HG02678 (cell line): Measurements from ENCODE around the gene VPS11.
A peak's percentile ranks its signal among the peaks of the same experiment; 100 is the strongest.
"Not testable (repeated sequence)": the region's sequence is repeated elsewhere in the genome, so short reads cannot be mapped to it uniquely, and the experiment has no call there.

ENCODE experiments used
- ATAC-seq: cut with Tn5 transposase; IDR thresholded peaks from one replicate; pipeline ENCODE4 v1.9.1; 2021; ENCODE audit warnings: mild to moderate bottlenecking, moderate library complexity; ENCODE audit not compliant: unreplicated experiment

VPS11 gene

DNA sequence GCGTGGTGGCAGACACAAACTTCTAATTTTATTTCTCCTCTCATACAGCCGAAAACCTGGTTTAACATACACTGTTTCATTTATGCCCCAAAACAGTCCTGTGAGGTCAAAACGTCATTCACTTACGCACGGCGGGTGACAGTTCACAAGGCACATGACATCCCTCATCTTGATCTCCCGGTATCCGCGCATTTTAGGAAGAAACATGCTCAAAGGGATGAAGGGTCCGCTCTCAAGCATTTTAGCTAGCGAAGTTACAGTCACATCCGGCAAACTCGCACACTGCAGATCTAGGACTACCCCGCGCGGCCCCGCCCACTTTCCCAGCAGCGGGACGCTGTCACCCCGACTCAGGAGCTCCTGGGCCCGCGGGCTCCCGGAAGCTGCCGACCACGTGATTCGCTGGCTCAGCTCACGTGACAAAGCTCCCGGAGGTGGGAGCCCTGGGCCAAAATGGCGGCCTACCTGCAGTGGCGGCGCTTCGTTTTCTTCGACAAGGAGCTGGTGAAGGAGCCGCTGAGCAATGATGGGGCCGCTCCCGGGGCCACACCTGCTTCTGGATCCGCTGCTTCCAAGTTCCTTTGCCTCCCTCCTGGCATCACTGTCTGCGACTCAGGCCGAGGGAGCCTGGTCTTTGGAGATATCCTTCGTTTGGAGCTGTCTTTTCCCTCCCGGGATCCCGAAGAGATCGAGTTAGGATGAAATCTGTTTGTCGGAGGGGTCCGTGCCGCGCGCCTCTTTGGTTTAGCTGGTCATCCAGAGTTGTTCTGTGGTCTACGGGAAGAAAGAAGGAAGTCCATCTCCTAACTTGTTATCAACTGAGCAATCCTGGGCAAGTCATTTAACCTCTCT, at the start of gene VPS11:
VPS11 (plus strand) TSS at position 448 of the 852 bp plus-strand sequence; CDS start at position 454, 6 bp downstream.
- peak; percentile 96 for ATAC-seq

DNA sequence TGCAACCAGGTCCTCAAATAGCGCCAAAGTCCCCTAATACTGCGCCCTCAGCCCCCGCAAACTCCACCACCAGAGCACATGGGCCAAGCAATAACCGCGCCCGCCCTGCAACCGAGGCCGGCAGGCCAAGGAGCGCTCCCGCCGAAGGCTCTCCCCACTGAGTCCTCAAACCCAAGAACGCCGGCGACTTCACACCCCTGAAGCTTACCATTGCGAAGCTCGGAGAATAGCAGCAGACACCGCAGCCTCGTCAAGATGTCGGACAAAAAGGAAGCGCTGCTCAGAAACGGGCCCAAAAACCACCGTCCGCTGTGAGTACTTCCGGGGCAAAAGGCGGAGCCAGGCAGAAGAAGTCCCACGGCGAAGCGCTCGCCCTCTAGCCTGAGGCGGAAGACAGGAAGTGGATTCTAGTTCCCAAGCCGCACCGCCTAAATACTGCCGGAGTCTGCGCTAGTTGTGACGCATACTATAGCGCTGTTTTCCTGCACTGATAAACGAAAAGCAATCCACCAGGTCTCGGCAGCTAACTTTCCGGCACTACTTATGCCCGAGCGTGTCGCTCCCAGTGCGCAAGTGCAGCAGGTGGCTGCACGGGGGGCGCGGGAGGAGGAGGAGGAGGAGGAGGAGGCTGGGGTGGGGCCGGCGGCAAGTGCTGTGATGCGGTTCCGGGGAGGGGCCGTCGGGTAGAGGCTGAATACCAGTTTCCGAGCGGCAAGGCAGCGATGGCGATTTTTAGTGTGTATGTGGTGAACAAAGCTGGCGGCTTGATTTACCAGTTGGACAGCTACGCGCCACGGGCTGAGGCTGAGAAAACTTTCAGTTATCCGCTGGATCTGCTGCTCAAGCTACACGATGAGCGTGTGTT, 49.3 kb upstream of the VPS11 start, which contains the start of the genes RPS25 and TRAPPC4:
RPS25 (minus strand) TSS at position 270 of the 865 bp plus-strand sequence; CDS start at position 211, 59 bp downstream.
TRAPPC4 (plus strand) TSS at position 693 of the 865 bp plus-strand sequence; CDS start at position 723, 30 bp downstream.
- ATAC-seq, result peak; percentile 84

DNA sequence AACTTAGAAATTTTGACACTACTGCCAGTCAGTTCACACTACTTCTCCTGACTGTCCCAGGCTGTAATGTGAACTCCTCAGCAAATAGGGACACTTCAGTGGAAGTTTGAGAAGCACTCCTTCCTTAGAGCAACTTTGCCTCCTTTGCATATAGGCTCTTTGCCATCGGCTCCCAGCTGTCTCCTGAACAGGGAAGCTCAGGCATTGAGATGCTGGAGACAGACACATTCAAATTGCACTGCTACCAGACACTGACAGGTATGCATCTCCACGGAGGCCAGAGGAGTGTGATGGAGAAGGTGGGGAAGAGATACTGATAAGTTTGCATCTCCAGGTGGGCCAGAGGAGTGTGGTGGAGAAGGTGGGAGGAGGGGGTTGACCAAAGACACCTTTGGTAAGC, 47.6 kb upstream of the VPS11 start:
- no peak for ATAC-seq

DNA sequence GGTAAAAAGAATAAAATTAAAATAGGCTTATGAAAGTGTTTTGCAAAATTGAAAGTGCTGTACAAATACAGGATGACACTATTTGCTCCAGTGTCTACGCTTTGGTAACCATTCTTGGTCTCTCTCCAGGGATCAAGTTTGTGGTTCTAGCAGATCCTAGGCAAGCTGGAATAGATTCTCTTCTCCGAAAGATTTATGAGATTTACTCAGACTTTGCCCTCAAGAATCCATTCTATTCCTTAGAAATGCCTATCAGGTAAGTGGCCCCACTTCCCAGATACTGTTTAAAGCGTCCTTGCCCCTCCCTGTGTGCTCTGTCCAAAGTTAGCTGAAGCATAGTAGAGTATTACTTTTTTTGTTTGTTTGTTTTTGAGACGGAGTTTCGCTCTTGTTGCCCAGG, 46.0 kb upstream of the VPS11 start:
- no peak for ATAC-seq

DNA sequence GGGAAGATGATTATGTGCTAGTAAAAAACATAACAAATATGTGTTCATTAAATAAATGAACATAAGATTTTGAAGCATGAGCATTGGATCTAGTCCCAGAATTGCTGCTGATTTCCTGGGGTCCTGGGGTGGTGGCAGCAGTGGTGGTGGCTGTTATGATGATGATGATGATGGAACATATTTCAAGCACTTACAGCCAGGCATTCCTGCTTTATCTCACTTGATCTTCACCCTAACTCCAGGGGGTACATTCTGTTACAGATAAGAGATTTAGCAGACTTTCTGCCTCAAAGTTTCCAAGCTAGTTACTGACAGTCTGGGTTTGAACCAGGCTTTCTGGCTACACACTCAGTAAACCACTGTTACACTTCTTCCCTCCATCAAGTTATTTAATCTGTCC, 43.9 kb upstream of the VPS11 start:
- ATAC-seq, result no peak

DNA sequence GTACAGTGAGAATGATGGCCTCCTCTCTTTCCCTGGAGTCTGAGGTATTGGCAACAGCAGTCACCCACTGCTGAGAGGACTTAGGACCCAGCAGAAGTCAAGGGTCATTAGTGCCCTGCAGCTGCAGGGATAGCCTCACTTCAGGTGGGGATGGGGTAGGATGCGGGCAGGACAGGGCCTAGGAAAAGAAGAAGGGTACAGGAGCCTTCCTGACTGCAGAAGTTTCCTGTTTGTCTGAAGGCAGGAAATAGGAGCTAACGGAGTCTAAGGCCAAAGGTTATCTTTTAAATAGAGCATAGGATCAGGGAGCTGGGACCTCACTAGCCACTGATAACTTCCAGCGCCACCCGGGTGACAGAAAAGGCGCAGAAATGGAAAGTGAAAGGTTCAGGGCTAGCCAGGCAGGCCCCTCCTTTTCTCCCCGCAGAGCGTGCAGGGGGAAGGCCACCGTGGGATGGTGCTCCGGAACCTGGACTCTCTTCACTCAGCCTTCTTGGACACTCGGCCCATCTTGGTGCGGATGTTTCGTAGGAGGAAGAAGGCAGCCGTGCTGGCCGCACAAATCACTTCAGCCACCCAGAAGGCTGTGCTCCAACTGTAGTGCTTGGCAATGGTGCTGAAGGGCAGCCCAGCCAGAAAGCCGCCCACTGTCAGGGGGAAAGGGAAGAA, 43.1 kb upstream of the VPS11 start:
- ATAC-seq, result no peak

DNA sequence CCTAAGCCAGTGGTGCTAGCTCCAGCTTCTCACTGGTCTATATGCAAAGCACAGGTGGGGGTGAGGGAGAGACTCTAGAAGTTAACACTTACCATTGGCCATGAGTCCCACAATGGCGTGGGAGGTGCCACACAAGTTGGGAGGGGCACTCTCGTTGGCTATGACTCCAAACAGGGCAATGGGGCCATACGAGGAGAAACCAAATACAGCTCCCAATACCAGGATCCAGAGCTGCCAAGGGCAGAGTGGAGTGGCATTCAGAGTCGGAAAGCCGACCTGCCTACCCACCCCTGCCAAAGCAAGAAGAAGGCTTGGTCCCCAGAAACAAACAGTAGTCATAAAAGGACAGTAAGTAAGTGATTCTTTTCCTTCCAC, 42.5 kb upstream of the VPS11 start:
- ATAC-seq, result no peak

DNA sequence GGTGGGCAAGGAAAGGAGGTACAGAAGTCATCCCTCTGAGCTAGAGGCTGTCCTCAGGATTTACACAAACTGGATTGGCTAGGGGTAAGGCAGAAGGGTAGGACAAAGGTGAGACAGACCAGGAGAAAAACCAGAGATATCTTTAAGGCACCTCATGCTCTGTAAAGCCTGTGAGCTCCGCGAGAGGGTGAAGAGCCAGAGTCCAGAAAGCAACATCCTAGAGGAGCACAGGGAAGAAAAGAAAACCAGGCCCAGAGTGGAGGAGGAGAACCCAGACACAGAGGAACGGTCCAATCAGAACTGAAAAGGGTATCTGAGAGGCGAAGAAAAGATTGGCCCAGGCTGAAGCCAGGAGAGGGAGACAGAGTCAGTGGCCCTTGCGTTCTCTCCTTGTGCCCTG, 42.1 kb upstream of the VPS11 start:
- ATAC-seq, result no peak

DNA sequence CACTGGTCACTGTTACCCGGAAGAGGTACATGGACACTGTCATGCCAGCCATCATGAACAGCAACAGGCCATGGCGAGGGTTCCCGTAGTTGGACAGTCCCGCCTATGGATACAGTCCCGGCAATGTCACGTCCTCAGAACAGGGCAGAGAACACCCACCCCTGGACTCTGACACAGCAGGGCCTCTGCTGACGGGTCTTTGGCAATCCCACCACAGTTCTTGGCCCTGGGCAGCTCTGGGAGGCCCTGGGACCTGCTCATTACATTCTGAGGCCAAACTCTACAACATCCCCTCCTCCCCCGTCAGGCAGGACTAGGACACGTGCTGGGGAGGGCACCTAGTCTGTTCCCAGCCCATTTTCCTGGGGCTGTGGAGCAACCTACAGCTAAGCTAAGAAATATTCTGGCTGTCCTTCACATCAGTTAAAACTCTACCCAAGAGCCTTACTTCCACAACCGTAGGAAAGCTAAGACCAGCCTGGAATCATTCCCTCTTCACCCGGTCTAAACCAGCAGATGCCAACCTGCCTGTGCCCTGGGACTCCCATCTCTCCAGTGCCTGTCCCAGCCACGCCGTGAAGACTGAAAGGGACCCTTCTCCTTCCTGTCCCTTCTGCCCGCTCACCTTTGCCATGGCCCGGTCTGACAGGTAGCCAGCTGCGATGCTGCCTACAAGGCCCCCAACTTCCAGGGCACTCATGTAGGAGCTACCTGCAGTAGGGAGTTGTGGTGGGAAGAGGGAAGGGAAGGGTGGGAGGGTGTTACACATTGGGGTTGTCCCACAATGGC, 41.4 kb upstream of the VPS11 start:
- ATAC-seq, result no peak

DNA sequence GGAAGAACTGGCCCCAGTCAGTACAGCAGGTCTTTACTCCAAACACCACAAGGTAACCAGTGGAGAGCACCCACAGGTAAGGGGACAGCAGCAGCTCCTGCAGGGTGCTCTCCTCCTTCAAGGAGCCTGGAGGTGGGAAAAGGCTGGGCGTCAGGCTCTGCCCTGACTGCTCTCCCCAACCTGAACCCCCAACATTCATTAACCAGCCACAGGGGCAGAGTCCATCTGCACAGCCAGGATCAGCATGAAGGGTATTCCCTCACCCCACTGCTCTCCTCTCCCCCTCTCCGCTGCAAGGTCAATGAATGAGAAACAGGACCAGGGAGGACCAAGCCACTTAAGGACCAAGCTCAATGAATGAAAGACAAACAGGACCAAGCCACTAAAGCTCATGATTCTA, 40.6 kb upstream of the VPS11 start:
- ATAC-seq, result no peak

DNA sequence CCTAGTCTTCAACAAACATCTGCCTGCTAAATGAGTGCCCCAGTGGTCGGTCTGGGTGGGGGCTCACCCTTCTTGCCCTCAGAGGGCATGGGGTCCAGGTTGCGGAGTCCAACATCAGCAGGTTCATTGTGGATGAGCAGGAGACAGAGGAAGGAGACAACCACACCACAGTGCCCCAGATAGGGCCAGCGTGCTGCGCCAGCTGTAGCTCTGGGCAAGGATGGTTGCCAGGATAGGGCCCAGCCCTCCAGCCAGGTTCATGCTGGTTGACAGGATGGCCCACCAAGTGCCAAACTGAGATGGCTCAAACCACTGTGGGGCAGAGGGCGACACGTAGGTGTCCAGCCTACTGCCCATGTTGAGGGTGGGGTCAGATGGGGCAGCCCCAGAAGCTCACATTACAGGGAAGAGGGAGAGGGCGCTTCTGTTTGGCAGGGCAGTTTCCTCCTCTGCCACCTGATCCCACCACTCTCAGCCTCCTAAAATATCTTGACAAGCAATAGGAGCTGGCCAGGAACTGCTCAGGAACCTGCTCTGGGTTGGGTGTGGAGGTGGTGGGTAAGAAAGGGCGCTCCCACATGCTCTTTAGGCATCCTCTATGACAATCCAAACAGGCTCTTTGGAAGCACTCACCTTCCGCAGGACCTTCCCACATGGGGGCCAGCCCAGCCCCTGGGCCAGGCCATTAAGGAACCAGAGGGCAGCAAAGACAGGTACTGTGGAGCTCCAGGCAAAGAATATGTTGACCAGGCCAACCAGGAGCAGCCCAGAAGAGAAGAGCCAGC, 39.9 kb upstream of the VPS11 start:
- ATAC-seq, result no peak

DNA sequence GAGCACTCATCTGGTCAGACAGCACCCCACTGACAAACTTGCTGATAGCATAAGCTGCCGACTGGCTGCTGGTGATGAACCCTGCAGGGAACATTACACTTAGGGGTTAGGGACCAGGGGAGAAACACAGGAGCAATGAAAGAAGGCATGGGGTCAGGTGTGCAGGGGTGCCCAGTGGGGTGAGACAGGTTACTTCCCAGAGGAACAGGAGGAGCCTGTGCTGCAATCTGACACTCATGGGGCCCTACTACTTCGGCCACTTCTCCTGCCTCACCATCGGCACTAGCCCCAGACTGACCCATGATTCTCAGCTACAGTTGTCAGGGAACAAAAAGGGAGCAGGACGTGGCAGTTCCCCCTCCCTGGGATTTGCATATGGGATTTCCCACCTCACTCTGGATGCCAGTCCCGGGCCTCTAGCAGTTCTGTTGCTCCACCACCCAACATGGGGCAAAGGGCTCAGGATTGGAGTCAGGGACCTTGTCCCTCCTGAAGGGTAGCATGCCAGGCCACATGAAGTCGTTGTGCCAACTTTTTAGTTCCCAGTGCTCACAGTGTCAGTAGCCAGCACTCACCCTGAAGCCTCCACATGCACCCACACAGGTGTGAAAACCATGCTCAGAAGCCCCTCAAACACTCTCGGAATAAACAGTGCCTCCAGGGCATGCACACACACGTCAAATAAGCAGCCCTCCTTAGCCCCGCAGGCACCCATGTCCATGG, 39.1 kb upstream of the VPS11 start:
- ATAC-seq, result no peak

DNA sequence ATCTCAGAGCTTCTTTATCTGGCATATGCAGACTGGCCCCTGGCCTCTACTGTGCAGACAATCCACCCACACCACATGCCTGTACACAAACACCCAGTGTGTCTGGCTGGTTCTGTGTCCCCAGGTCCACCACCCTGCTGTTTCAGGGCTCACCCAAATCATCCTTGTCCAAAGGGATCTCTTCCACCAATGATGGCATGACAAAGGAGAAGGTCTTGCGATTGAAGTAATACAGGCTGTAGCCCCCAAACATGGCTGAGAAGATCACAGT, 38.6 kb upstream of the VPS11 start:
- ATAC-seq, result no peak

DNA sequence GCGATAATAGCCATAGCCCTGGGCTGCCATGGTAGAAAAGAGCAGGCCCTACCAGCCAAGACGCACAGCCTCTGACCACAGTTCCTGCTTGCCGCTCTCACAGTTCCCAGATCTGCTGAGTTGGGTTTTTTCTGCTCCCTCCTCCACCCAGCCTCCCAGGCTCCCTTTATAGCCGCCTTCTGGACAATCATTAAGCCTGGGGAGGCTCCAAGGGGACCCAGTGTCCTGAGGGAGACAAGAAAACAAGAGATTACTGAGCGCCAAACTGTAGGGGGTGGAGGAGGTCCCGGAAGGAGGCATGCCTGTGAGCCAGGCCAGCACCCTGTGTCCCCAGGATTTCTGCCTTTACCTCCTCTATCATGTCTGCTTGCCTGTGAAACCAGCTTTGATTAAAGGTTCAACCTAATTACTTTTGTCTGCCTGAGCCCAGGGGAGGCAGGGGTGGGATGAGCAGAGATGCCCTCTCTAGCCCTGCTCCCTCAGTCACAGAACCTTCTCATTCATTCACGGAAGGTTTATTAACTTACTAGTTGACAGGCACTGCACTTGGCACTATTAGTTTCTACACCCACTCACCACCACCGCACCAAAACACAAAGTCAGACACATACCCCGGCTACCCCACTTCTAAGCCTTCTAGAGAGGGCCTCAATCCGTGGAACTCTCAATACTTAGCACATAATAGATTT, 38.1 kb upstream of the VPS11 start:
- peak; percentile 27 for ATAC-seq

DNA sequence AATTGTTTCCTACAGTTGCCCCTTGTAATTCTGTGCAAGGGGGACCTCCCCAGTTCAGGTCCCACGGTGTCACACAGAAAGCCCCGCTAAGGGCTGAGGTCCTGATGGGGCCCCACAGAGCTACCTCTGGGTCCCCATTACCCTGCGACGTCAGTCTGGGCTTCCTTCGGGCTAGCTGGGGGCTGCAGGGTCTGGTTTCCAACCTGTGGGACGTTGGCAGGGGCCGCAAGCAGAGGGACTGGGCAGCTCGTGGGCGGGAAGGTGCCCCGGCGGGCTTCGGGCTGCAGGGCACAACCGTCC, 37.6 kb upstream of the VPS11 start:
- peak; percentile 20 for ATAC-seq

DNA sequence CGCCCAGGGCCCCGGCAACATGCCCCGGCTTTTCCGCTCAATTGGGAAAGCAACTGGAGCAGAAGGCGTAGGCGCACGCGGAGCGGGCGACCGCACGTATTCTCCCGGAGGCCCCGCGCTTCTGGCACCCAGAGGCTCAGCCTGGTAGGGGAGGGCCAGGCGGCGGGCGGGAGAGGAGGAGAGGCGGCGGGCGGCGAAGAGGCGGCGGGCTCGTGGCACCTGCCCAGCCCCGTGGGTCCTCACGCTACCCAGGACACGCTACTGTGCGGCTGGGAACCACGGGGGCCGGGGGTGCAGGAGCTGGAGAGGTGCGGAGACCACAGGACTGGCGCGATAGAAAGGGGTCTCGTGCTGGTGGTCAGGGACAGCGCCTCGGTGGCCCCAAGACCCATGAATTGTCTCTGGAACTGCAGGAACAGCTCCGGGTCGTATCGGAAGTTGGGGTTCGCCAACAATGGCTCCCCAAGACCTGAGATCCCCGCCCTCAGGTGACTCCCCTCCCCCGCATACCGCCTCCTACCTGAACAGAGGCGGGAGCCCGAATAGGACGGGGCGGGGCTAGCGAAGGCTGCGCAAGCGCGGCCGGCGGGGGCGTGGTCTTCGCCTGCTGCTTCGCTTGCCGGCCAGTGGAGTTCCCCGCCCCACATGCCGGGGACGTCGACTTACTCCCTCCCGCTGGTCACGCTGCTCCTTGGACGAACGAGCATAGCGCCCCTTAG, 37.1 kb upstream of the VPS11 start, which contains the start of gene SLC37A4:
SLC37A4 (minus strand) TSS at position 549 of the 719 bp plus-strand sequence.
- peak; percentile 79 for ATAC-seq

DNA sequence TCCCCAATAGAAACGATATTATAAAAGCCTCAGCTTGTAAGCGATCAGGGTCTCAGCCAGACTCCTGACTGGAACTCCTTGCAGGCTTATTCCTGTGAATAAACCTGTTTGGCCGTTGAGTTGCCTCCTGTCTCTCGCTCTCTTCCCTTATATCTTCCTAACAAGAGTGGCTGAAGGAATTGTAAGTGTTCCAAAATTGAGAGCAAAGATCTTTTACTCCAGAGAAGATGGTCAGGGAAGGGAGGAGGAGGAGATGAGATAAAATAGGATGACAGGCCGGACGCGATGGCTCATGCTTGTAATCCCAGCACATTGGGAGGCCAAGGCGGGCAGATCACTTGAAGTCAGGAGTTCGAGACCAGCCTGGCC, 35.7 kb upstream of the VPS11 start:
- ATAC-seq, result no peak

DNA sequence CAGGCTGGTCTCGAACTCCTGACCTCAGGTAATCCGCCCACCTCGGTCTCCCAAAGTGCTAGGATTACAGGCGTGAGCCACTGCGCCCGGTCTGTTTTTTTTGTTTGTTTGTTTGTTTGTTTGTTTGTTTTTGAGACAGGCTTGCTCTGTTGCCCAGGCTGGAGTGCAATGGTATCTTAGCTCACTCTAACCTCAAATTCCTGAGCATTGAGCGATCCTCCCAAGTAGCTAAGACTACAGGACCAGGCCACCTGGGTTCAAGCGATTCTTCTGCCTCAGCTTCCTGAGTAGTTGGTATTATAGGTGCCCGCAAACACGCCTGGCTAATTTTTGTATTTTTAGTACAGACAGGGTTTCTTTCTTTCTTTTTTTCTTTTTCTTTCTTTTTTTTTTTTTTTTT, 34.2 kb upstream of the VPS11 start:
- ATAC-seq, result not testable (repeated sequence)
